Mucosa of descending colon (tissue), 3 donors: Measurements from ENCODE around the gene HDAC11. TPM values are rescaled to one million over a fixed set of nuclear protein-coding genes. Genes with fewer than 3 reads are reported as not detected.

Experiments used
- ATAC-seq: fragments of 200-7000 bp; cut with Tn5 transposase; one replicate; pipeline ENCODE4 v1.9.1; 2020; ENCODE audit warnings: mild to moderate bottlenecking, moderate library complexity
- DNase-seq, 3 donors: peaks; one replicate each; pipeline ENCODE4 v3.0.0-alpha.2; 2020
- H3K36me3 ChIP-seq: fragments of 200-600 bp; one replicate; pipeline ENCODE4 v1.8.0; 2021; ENCODE audit warnings: low read depth, mild to moderate bottlenecking
- H3K4me1 ChIP-seq: fragments of 200-600 bp; one replicate; pipeline ENCODE4 v1.8.0; 2021; ENCODE audit warnings: low read depth, mild to moderate bottlenecking
- H3K4me3 ChIP-seq: fragments of 200-600 bp; one replicate; pipeline ENCODE4 v1.8.0; 2021; ENCODE audit warnings: mild to moderate bottlenecking
- H3K9me3 ChIP-seq: fragments of 200-600 bp; one replicate; pipeline ENCODE4 v1.8.0; 2021; ENCODE audit warnings: mild to moderate bottlenecking
- CTCF ChIP-seq: fragments of 200-600 bp; IDR thresholded peaks from one replicate; pipeline ENCODE4 v1.8.0; 2022; ENCODE audit warnings: antibody characterized with exemption, mild to moderate bottlenecking
- intact Hi-C, 2 donors: fragments of 100-400 bp; cut with DNase I in 1 of 2; cut with micrococcal nuclease in 1 of 2; formaldehyde crosslinking; loops; one replicate each; pipeline versions ENCODE4 v1.11.0 to v1.11.1; 2022; cut with DNase I, micrococcal nuclease
- total RNA-seq, 3 donors: library from RNA; stranded (reverse); fragmentation: NEBNext Ultra II Directional in 2 of 3; extraction: Animal tissue kit (Norgen Biotek cat#: 25700) in 2 of 3; gene quantifications; one replicate each; pipeline versions ENCODE4 v1.2.1 to v1.2.4, GENCODE V29; 2021 to 2023
- donor health status: DM: no; HTN: no; CAD: no; lungs with moderate emphysema.
- donor health status: DM: no; HTN: no; CAD: no.
- donor health status: DM: no; HTN: yes; CAD: no.

Gene HDAC11
- total RNA-seq, 3 donors from 2014 or later = 23.0 to 28.7 (median 25.3) TPM

DNA sequence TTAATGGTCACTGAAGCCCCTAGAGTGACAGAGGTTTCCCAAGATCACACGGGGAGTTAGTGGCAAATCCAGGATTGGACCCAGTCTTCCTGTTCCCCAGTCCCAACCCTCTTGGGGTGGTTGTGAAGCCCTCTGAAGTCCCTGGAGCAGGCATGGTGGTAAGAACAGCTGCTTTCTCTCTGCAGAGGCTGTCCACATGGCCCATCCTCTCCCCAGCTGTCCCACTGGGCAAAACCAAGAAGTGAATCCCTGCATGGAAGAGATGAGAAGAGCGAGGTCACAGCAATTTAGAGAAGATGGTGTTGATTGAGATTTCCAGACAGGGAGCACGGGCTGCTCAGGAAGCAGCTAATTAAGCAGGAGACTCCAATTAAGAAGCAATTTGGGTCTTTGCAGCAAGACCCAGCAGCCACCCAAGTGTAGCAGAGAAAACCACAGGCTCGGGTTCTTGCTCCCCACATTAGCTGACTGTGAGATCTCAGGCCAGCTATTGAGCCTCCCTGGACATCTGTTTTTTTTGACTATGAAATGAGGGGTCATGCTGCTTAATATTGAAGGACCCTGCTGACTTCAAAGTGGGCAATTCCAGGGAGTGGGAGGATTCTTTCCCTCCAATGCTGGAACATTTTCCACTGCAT is 14.8 kb upstream of the HDAC11 start:
- H3K4me1 ChIP-seq = no peaks in the 10 kb centered on the region
- no peaks in the 10 kb centered on the region for H3K9me3 ChIP-seq
- DNase-seq = no peak
- H3K4me3 ChIP-seq = no peak overlapping the region
- TF ChIP-seq CTCF = no peak
- no peaks in the 10 kb centered on the region for H3K36me3 ChIP-seq
- intact Hi-C loops = no loop called here
- no peak for ATAC-seq

DNA sequence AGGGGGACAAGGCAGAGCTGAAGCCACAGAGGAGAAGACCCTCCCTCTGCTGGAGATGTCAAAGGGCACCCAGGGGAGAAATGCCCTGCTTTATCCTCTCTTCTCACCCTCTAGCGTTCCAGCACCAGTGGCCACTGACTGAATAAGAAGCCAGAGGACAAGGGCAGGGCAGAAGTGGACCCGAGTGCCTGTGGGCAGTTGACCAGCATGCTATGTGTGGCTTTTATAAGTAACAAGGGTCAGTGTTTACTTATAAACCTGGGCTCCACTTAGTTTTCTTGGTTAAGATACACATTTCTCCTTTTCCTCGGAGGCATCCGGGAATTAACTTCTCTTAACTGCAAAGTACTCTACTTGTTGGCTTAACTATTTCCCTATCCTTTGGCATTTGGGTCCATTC is 13.3 kb upstream of the HDAC11 start:
- intact Hi-C loops = no loop called here
- Histone ChIP-seq H3K9me3 (no peaks in the 10 kb centered on the region), H3K36me3 (no peaks in the 10 kb centered on the region), H3K4me3 (no peak overlapping the region), H3K4me1 (peaks cover 3% of the 10 kb centered on the region)
- TF ChIP-seq CTCF = no peak
- DNase-seq = no peak
- ATAC-seq = no peak

GRCh38 chr3:13470894-13471574 is 9.1 kb upstream of the HDAC11 start:
- no peaks in the 10 kb centered on the region for H3K36me3 ChIP-seq
- no peak overlapping the region for H3K4me3 ChIP-seq
- intact Hi-C loops = no loop called here
- H3K9me3 ChIP-seq = no peaks in the 10 kb centered on the region
- no peak for TF ChIP-seq CTCF
- ATAC-seq (peak; percentile 99), DNase-seq (peak in 2 of 3 donors; percentile 49 to 60)
- H3K4me1 ChIP-seq = peaks cover 3% of the 10 kb centered on the region

GRCh38 chr3:13472286-13472685 is 7.8 kb upstream of the HDAC11 start:
- no peak for TF ChIP-seq CTCF
- DNase-seq = no peak
- no peaks in the 10 kb centered on the region for H3K36me3 ChIP-seq
- ATAC-seq = no peak
- intact Hi-C loops = no loop called here
- H3K4me1 ChIP-seq = peaks cover 3% of the 10 kb centered on the region
- no peaks in the 10 kb centered on the region for H3K9me3 ChIP-seq
- no peak overlapping the region for H3K4me3 ChIP-seq

DNA sequence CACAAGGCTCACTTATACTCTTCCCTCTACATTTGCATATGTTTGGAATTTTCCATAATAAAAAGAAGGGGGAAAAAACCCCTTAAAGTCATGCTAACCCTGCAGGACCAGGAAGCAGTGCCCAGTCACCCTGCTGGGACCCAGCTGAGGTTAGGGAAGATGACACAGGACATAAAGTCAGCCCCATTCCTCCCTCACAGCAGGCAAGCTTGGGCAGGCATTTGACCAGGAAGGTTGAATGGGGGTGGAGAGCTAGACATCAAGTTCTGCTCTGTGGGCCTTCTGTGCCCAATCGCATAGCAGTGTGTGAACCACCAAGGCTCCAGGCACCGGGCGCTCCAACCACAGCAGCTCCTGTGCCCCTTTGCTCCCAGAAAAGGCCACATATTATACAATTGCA is 7.1 kb upstream of the HDAC11 start:
- no peak for ATAC-seq
- no peak overlapping the region for H3K4me3 ChIP-seq
- no peak for DNase-seq
- H3K36me3 ChIP-seq = no peaks in the 10 kb centered on the region
- no peaks in the 10 kb centered on the region for H3K9me3 ChIP-seq
- intact Hi-C loops = no loop called here
- H3K4me1 ChIP-seq = peaks cover 3% of the 10 kb centered on the region
- TF ChIP-seq CTCF = no peak
